AG10803 (cell line): Measurements from ENCODE around the gene MRGPRX3.
"Not testable (repeated sequence)": the region's sequence is repeated elsewhere in the genome, so short reads cannot be mapped to it uniquely, and the experiment has no call there.

Source experiments
- DNase-seq: peaks from one replicate; pipeline ENCODE4 v3.0.0; 2010; ENCODE audit warnings: low read depth
- H3K4me3 ChIP-seq: 2 replicates; pipeline ENCODE4 v1.5.1; 2011; ENCODE audit warnings: mild to moderate bottlenecking, low read length, control low read depth
- CTCF ChIP-seq: conservative IDR thresholded peaks from 2 replicates; pipeline ENCODE4 v1.5.1; 2011; ENCODE audit warnings: mild to moderate bottlenecking, low read length, control low read depth, inconsistent platforms

Gene MRGPRX3

DNA sequence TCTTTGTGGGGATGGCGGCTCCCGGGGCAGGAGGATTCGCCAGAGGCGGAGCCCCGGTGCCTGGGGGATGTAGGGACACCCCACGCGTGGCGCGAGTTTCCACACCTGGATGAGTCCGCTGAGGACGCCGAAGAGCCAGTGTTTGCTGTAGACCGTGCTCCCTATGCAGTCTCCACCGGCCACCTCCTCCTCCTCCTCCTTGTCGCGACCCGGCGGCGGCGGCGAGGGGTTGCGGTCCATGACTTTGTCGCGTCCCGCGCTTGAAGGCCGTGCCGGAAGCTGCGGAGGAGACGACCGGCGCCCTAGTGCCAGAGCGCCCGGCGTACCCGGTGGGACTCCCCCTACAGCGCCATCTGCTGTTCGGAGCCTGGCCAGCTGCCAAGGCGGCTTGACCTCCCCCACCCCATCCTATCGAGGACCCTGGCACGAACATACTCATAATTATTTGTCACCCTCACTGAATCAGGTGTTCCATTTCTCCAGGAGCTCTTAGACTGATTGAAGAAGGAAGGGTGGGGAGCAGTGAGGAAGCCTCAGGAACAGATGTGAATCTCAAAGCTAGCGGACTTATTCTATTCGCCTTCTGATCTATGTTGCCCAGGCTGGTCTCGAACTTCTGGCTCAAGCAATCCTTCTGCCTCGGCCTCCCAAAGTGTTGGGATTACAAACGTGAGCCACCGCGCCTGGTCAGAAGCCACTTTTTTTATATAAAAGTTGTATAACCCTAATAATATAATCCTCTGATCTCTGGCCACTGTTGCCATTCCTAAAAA, 26.4 kb upstream of the MRGPRX3 start, which contains the start of gene SAAL1:
Gene SAAL1 (minus strand): TSS at position 281 of the 773 bp plus-strand sequence. CDS start 41 bp downstream, at position 240.
- DNase-seq, result peak; percentile 73
- peak; percentile 51 for TF ChIP-seq CTCF
- H3K4me3 ChIP-seq, result peak within 1 kb of the TSS; percentile 94

GRCh38 chr11:18106688-18107087, 25.7 kb upstream of the MRGPRX3 start:
- H3K4me3 ChIP-seq, result no peak overlapping the region

DNA sequence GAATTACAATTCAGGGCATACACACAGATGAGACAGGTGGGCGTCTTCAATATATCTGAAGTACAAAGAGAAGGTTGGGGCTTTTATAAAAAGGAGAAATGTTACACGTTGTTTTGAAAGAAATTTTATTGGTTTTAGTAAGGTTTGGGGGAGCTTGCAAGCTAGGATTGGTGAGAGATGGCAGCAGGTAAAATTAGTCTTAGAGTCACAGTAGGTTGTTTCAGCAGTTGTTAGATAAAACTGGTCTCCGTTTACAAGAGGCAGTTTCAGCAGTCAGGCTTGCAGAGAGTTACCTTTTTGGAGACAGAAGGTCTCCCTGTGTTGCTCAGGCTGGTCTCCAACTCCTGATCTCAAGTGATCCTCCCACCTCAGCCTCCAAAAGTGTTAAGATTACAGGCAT, 24.1 kb upstream of the MRGPRX3 start:
- H3K4me3 ChIP-seq, result no peak overlapping the region
- no peak for DNase-seq
- TF ChIP-seq CTCF, result no peak

More at GRCh38 chr11:18106688-18107087, 25.7 kb upstream of the MRGPRX3 start:
- TF ChIP-seq CTCF, result no peak
- DNase-seq, result no peak

GRCh38 chr11:18111005-18111404, 21.4 kb upstream of the MRGPRX3 start:
- H3K4me3 ChIP-seq, result no peak overlapping the region
- DNase-seq, result no peak
- TF ChIP-seq CTCF, result no peak

DNA sequence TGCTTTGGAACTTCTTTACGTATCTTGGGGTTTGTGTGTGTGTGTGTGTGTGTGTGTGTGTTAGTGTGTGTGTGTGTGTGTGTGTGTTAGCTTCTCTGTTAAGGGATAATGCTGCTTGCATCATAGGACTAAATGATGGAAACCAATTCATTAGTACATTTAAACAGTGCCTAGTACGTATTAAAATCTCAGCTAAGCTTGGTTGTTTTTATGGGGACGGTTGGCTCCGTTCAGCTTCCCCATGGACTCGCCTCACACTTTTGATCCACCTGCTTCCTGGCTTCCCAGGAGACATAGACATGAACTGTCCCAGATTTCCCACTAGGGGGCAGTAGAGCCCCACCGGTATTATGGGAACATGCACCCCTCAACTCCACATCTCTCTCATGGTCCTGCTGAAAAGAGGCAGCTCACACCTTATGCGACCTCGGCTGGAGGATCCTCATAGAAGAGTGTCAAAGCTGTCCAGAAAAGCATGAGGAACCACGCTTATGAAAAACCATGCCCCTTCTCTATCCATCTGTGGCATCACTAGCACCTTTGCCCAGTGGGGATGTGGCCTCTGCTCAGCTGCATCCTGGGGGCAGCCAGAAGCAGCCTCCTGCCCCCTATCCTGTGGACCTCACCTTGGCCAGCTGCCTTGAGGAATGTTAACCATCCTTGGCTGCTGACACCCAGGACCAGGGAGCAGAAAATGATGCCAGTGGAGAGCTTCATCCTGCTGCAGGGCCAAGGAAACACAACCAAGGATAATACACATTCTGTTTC, 16.8 kb upstream of the MRGPRX3 start:
- no peak overlapping the region for H3K4me3 ChIP-seq
- peak; percentile 90 for TF ChIP-seq CTCF
- peak; percentile 42 for DNase-seq

DNA sequence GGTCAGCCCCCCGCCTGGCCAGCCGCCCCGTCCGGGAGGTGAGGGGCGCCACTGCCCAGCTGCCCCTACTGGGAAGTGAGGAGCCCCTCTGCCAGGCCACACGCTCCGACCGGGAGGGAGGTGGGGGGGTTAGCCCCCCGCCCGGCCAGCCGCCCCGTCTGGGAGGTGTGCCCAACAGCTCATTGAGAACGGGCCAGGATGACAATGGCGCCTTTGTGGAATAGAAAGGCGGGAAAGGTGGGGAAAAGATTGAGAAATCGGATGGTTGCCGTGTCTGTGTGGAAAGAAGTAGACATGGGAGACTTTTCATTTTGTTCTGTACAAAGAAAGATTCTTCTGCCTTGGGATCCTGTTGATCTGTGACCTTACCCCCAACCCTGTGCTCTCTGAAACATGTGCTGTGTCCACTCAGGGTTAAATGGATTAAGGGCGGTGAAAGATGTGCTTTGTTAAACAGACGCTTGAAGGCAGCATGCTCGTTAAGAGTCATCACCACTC, 11.0 kb upstream of the MRGPRX3 start:
- H3K4me3 ChIP-seq, DNase-seq: not testable (repeated sequence)

DNA sequence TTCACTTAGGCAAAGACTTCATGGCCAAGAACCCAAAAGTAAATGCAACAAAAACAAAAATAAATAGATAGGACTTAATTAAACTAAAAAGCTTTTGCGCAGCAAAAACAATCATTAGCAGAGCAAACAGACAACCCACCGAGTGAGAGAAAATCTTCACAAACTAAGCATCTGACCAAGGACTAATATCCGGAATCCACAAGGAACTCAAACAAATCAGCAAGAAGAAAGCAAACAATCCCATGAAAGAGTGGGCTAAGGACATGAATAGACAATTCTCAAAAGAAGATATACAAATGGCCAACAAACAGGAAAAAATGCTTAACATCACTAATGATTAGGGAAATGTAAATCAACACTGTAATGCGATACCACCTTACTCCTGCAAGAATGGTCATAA, 1.3 kb upstream of the MRGPRX3 start:
- not testable (repeated sequence) for DNase-seq, H3K4me3 ChIP-seq

DNA sequence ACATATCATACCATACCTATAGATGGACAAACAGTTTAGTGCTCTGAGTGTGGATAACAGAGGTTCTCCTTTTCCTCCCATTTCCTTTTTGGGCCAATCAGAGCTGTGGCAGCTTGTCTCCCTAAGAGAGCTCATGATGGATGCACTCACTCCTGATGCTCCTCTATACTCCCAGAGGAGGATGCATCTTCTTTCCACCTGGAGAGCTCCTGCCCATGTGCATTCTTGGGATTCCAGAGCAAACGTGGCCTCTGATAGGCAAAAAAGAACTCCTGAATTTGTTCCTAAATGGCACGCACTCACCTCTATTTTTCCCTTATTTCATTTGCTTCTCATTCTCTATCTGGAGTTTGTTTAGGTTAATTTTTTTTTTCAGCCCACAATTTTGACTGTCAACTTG, 2.9 kb downstream of the MRGPRX3 start:
- no peak overlapping the region for H3K4me3 ChIP-seq
- DNase-seq, result no peak
- no peak for TF ChIP-seq CTCF
